Thyroid gland (tissue), 4 donors: ENCODE results near the gene RFTN1. TPM values are rescaled to one million over a fixed set of nuclear protein-coding genes. Genes with fewer than 3 reads are reported as not detected.
A peak's percentile ranks its signal among the peaks of the same experiment; 100 is the strongest.

Experiments used
- DNase-seq, 2 donors: peaks; one replicate each; pipeline ENCODE4 v3.0.0-alpha.2; 2019
- H3K27ac ChIP-seq, 3 donors: fragments of 200-600 bp; sonication (generic); 1 replicate in 2 of 3; 2 replicates in 1 of 3; pipeline ENCODE4 v1.5.1; 2016 to 2019; ENCODE audit warnings: mild to moderate bottlenecking in 1 of 3, moderate library complexity in 1 of 3
- H3K27me3 ChIP-seq: fragments of 200-600 bp; sonication (generic); one replicate; pipeline ENCODE4 v1.5.1; 2019
- H3K36me3 ChIP-seq, 2 donors: fragments of 200-600 bp; sonication (generic); one replicate each; pipeline ENCODE4 v1.5.1; 2016 to 2019
- H3K4me1 ChIP-seq, 2 donors: fragments of 200-600 bp; sonication (generic); one replicate each; pipeline ENCODE4 v1.5.1; 2017 to 2019
- H3K4me3 ChIP-seq, 3 donors: fragments of 200-600 bp; sonication (generic); replicated peaks in 1 of 3; 1 replicate in 2 of 3; 2 replicates in 1 of 3; pipeline ENCODE4 v1.5.1; 2016; ENCODE audit warnings: mild to moderate bottlenecking in 1 of 3
- H3K9me3 ChIP-seq: fragments of 200-600 bp; sonication (generic); one replicate; pipeline ENCODE4 v1.5.1; 2017
- POLR2A ChIP-seq, 2 donors: fragments of 450-650 bp; IDR thresholded peaks; one replicate each; pipeline ENCODE4 v1.6.1; 2017; ENCODE audit warnings: antibody characterized with exemption in 2 of 2, mild to moderate bottlenecking in 2 of 2, moderate library complexity in 1 of 2
- WGBS, 2 donors: methylation state at CpG; one replicate each; pipeline ENCODE4 v1.1.5; 2017; 5-methylcytosine and 5-hydroxymethylcytosine counted together
- intact Hi-C: fragments of 100-400 bp; cut with DNase I; formaldehyde crosslinking; loops from one replicate; pipeline ENCODE4 v1.15.1; 2023
- total RNA-seq, 4 donors: library from RNA; depleted of rRNA; stranded (reverse); fragments of >200 nt; gene quantifications; one replicate each; pipeline ENCODE4 v1.2.3, GENCODE V29; 2016
- TF ChIP-seq, protein P1 (sequence below), 6 experiments: fragments of 200-600 bp in 3 of 6; fragments of 450-650 bp in 3 of 6; sonication (generic) in 3 of 6; IDR thresholded peaks; one replicate each; pipeline ENCODE4 v1.5.1; 2016 to 2019; ENCODE audit warnings: antibody characterized with exemption in 6 of 6, mild to moderate bottlenecking in 2 of 6, inconsistent platforms in 1 of 6, moderate library complexity in 1 of 6

RFTN1 gene
- total RNA-seq, 4 donors from 2014 or later: 110 to 239 (median 153) TPM

DNA sequence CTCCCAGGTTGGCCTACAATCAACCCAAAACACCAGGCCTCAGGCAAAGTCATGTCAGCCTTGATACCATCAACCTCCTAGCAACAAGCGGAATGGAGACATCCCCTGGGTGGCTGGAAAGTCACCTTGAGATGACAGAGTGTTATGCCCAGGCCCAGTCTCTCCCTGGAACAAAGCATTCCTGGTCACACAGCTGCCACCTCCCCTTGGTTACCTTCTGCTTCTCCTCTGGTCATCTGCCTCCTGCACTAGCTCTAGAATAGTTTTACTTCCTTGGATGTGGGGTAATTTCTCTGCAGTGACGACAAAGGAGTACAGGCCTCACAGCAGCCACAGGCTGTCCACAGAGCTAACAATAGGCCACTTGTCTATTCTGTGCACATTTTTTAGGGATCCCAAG, 114.9 kb downstream of the RFTN1 start:
- peaks cover 15 to 44% of the 10 kb centered on the region in 2 donors for H3K4me1 ChIP-seq
- whole genome bisulfite sequencing, 2 donors: 52 to 64% methylated on average over 2 of the region's 2 CpGs
- DNase-seq: no peak

DNA sequence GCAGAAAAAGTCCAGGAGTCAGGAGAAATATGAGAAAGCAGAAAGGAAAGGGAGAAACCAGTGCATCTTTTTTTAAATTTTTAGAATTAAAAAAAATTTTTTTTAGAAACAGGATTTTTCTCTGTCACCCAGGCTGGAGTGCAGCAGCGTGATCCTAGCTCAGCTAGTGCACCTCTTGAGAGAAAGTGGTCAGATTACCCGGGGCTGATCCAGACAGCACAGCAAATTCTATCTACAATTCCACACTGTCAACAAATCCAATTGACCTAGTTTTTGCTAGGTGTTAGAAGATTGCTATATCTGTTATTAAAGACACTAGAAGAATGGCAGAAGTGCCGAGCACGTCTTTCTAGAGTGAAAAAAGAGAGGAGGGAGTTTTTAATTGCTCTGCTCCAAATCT, 117.3 kb downstream of the RFTN1 start:
- H3K27ac ChIP-seq: peak overlapping the region; percentile 19 to 77 (median 61)
- TF ChIP-seq POLR2A (IDR thresholded peaks at IDR 0.05): no peak
- TF ChIP-seq, protein P1, sequence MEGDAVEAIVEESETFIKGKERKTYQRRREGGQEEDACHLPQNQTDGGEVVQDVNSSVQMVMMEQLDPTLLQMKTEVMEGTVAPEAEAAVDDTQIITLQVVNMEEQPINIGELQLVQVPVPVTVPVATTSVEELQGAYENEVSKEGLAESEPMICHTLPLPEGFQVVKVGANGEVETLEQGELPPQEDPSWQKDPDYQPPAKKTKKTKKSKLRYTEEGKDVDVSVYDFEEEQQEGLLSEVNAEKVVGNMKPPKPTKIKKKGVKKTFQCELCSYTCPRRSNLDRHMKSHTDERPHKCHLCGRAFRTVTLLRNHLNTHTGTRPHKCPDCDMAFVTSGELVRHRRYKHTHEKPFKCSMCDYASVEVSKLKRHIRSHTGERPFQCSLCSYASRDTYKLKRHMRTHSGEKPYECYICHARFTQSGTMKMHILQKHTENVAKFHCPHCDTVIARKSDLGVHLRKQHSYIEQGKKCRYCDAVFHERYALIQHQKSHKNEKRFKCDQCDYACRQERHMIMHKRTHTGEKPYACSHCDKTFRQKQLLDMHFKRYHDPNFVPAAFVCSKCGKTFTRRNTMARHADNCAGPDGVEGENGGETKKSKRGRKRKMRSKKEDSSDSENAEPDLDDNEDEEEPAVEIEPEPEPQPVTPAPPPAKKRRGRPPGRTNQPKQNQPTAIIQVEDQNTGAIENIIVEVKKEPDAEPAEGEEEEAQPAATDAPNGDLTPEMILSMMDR (IDR thresholded peaks at IDR 0.05): no peak
- intact Hi-C loops: no loop called here

More for the DNA sequence above, 114.9 kb downstream of the RFTN1 start:
- Histone ChIP-seq H3K4me3 (no peak overlapping the region), H3K27ac (peak overlapping the region; percentile 15 to 56 (median 33)), H3K36me3 (no peaks in the 10 kb centered on the region), H3K9me3 (no peaks in the 10 kb centered on the region), H3K27me3 (no peaks in the 10 kb centered on the region)
- no peak for TF ChIP-seq POLR2A (IDR thresholded peaks at IDR 0.05)
- TF ChIP-seq, protein P1 (IDR thresholded peaks at IDR 0.05): no peak
- intact Hi-C loops: no loop called here

DNA sequence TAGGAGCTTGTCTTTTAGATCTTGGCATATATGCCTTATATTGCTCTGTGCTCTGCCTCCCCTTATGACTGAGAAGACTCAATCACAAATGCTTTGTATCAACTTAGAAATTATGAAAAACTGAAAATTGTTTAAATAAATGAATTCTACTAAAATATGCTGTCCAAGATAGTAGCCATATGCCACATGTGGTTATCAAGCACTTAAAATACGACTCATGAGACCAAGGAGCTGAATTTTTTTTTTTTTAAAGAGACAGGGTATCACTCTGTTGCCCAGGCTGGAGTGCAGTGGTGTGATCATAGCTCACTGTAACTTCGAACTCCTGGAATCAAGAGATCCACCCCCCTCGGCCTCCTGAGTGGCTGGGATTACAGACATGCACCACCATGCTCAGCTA, 118.3 kb downstream of the RFTN1 start:
- no peak for DNase-seq
- H3K27ac ChIP-seq: no peak overlapping the region
- peaks cover 12 to 40% of the 10 kb centered on the region in 2 donors for H3K4me1 ChIP-seq
- intact Hi-C loops: no loop called here
- H3K4me3 ChIP-seq: no peak overlapping the region
- TF ChIP-seq POLR2A (IDR thresholded peaks at IDR 0.05): no peak
- TF ChIP-seq, protein P1 (IDR thresholded peaks at IDR 0.05): no peak
- no peaks in the 10 kb centered on the region for H3K9me3 ChIP-seq
- no peaks in the 10 kb centered on the region for H3K36me3 ChIP-seq
- no peaks in the 10 kb centered on the region for H3K27me3 ChIP-seq
- 34 to 37% methylated on average over 3 of the region's 3 CpGs for WGBS, 2 donors

More for the DNA sequence above, 117.3 kb downstream of the RFTN1 start:
- Histone ChIP-seq H3K36me3 (no peaks in the 10 kb centered on the region), H3K4me1 (peaks cover 15 to 47% of the 10 kb centered on the region in 2 donors), H3K4me3 (no peak overlapping the region), H3K27me3 (no peaks in the 10 kb centered on the region), H3K9me3 (no peaks in the 10 kb centered on the region)
- WGBS, 2 donors: 26 to 43% methylated on average over 4 of the region's 4 CpGs
- DNase-seq: peak; percentile 61 to 65

DNA sequence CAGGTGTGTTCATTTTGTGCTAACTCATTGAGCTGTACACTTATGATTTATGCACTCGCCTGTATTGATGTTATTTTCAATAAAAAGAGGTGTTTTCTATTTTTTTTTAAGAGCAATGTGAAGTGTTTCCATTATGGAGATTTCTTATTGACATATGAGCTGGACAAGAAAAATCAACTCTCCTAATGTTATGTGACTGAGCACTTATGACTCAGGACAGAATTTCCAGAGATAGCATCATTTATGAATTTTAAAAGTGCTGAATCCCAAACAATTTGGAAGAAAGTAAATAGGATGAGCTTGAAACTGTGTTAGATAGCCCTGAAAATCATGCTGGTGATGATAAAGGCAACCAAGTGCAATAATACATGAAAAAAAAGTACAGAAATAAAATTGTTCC, 118.9 kb downstream of the RFTN1 start:
- TF ChIP-seq, protein P1 (IDR thresholded peaks at IDR 0.05): no peak
- TF ChIP-seq POLR2A (IDR thresholded peaks at IDR 0.05): no peak
- 0 to 4% methylated on average over 1 of the region's 1 CpG for WGBS, 2 donors
- H3K27me3 ChIP-seq: no peaks in the 10 kb centered on the region
- H3K4me3 ChIP-seq: no peak overlapping the region
- intact Hi-C loops: no loop called here
- H3K4me1 ChIP-seq: peaks cover 6 to 34% of the 10 kb centered on the region in 2 donors
- no peak for DNase-seq
- no peaks in the 10 kb centered on the region for H3K9me3 ChIP-seq
- no peak overlapping the region for H3K27ac ChIP-seq
- no peaks in the 10 kb centered on the region for H3K36me3 ChIP-seq

DNA sequence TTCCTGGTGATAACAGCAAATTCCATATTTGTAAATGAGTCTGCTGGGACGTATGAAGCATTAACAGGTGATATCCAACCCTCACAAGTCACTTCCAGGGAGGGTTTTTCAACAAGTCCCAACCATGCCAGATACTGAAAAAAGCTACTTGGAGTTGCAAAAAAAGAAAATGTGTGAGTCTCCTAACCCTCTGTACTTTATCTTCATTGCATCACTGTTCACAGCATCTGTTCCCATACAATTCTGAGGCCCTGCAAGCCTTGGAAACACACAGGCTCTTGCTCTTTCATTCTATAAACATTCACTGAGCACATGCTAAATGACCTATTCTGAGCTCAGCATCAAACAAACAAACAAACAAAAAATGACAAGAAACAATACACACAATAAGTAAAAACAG, 120.8 kb downstream of the RFTN1 start:
- TF ChIP-seq POLR2A (IDR thresholded peaks at IDR 0.05): no peak
- Histone ChIP-seq H3K36me3 (no peaks in the 10 kb centered on the region), H3K4me3 (no peak overlapping the region), H3K4me1 (peaks cover 3 to 28% of the 10 kb centered on the region in 2 donors), H3K9me3 (no peaks in the 10 kb centered on the region), H3K27me3 (no peaks in the 10 kb centered on the region), H3K27ac (no peak overlapping the region)
- no peak for DNase-seq
- intact Hi-C loops: no loop called here
- 79 to 80% methylated on average over 1 of the region's 1 CpG for WGBS, 2 donors

DNA sequence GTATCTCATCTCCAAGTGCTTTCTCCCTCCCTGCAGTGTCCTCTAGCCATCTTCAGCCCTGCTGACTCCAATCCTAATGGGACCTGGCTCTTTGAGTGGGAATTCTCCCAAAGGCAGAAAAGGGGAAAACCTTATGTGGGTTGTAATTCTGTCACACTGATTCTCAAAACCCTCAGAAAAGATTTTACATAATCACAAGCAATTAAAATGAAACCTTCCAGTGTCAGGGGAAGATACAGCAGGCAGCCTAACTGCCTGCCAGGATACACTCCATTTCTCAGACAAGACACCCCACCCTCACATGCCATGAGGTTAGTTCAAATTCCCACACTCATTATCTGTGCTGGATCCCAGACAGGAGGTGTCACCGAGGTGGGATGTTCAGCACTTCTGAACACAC, 121.4 kb downstream of the RFTN1 start:
- Histone ChIP-seq H3K9me3 (no peaks in the 10 kb centered on the region), H3K36me3 (no peaks in the 10 kb centered on the region), H3K27ac (no peak overlapping the region), H3K4me3 (no peak overlapping the region), H3K4me1 (peaks cover 3 to 28% of the 10 kb centered on the region in 2 donors), H3K27me3 (no peaks in the 10 kb centered on the region)
- intact Hi-C loops: no loop called here
- no peak for DNase-seq
- TF ChIP-seq, protein P1 (IDR thresholded peaks at IDR 0.05): no peak
- TF ChIP-seq POLR2A (IDR thresholded peaks at IDR 0.05): no peak
- 78 to 85% methylated on average over 1 of the region's 1 CpG for WGBS, 2 donors
